Erythroblast (primary cell): Measurements from ENCODE around the gene NR1I3.

Experiments used
- DNase-seq, 2 experiments: peaks; one replicate each; lab custom pipeline; 2025; lab: John Stamatoyannopoulos, UW
- GATA1 ChIP-seq: IDR thresholded peaks from 2 replicates; pipeline ENCODE4 v1.6.1; 2011; ENCODE audit warnings: low read depth, mild to moderate bottlenecking, control low read depth, low read length, moderate library complexity
- POLR2A ChIP-seq: IDR thresholded peaks from 2 replicates; pipeline ENCODE4 v1.6.1; 2011; ENCODE audit warnings: mild to moderate bottlenecking, low read length

The NR1I3 gene, protein sequence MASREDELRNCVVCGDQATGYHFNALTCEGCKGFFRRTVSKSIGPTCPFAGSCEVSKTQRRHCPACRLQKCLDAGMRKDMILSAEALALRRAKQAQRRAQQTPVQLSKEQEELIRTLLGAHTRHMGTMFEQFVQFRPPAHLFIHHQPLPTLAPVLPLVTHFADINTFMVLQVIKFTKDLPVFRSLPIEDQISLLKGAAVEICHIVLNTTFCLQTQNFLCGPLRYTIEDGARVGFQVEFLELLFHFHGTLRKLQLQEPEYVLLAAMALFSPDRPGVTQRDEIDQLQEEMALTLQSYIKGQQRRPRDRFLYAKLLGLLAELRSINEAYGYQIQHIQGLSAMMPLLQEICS

DNA sequence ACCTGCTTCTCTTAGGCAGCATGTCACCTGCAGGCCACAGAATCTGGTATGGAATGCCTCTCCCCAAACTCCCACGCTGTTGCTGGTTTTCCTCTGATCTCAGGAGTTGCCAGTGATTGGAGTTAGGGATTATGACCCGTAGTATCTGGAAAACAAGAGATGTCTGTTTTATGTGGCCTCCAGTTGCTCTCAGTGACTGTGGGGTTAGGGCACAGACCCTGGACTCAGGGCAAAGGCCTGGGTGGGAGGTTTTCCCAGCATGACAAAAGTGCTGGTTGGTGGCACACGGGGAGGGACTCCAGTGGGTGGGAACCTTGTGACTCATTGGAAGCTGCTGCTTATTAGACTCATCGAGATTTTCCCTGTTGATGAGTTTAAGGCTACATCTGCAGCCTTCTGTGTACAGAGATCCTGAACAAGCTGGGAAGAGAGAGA is at the start of gene NR1I3:
Gene NR1I3 (minus strand): TSS at position 165 of the 435 bp plus-strand sequence. CDS start 1,638 bp downstream, outside the sequence.
- DNase-seq = no peak

DNA sequence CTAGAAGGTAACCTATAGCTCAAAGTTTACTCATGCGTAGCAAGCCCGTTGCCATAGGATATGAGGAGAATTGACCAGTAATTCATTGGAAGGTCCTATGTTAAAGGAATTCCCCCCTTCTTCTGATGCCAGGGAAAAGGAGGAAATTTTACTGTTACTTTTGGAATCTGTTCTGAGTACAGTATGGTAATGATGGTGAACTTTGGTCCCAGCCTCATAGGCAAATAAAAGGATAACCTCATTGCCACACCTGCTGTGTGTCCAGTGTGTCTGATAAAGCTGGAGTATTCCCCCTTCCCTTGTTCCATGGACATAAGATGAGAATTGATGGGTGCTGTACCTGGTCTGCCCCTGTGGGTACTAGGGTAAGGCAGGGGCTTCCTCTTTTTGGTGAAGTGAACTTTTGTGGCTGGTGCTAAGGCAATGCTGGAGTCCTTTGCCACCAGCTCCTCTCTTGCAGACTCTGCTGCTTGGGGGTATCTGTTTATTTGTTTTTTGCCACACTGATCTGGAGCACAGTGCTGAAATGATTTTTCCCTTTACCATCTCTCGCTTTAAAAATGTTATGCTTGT is 49.6 kb upstream of the NR1I3 start:
- TF ChIP-seq POLR2A (no peak), GATA1 (no peak)
- DNase-seq = no peak

More for the DNA sequence above, at the start of gene NR1I3:
- no peak for TF ChIP-seq POLR2A
- TF ChIP-seq GATA1 = no peak

DNA sequence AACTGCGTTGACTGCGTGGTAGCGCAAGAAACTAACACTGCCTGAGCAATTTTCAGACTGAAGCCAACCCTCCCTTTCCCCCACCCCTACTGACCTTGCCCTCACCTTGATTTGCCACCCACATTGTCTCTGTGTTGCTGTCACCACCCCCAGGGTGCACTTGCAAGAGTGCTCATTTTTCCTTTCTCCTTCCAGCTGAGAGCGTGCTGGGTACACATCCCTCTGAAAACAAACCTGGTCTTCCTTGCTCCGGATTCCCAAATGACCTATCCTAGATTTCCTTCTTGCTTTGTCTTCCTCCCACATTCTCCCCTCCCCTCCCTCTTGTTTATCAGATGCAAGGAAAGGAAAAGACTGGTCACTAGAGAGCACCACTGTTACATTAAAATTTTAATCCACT is 47.5 kb upstream of the NR1I3 start:
- TF ChIP-seq POLR2A = no peak
- no peak for TF ChIP-seq GATA1
- DNase-seq = no peak

DNA sequence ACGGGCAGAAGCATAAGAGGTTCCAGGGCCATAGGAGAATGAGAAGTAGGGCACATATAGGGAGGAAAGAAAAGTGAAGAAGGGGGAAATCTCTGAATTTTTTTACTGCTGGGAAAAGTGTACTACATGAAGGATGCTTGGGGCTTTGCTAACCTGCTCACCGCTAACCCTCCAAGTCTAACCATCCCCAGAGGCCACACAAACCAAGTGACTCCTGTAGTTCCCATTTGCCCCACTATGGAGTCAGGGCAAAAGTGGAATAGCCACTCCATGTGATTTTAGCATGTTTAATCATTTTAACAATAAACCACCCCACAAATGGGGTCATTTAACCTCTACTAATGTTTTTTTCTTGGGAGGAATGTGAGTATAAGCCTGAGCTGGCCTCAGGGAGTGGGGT is 47.1 kb upstream of the NR1I3 start:
- no peak for DNase-seq
- TF ChIP-seq GATA1 (no peak), POLR2A (no peak)

DNA sequence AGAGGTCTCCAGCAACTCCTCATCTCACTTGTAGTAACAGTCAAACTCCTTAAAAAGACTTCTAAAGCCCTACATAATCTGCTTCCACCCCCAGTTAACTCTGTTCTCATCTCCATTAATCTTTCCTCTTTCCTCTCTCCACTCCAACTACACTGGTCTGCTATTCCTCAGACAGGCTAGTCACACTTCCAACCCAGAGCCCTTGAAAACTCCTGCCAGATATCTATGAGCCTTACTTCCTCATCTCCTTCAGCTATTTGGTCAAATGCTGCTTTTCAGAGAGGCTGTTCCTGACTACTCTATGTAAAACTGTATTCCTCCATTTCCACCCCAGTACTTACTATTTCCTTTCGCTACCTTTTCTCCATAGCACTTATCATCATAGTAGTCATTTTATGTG is 45.0 kb upstream of the NR1I3 start:
- TF ChIP-seq POLR2A (no peak), GATA1 (no peak)
- no peak for DNase-seq

GRCh38 chr1:161274874-161275273 is 36.9 kb upstream of the NR1I3 start:
- TF ChIP-seq POLR2A (no peak), GATA1 (no peak)
- DNase-seq = no peak

- DNase-seq = no peak
- TF ChIP-seq GATA1 (no peak), POLR2A (no peak)
Measured at GRCh38 chr1:161273402-161273801, 35.4 kb upstream of the NR1I3 start.

DNA sequence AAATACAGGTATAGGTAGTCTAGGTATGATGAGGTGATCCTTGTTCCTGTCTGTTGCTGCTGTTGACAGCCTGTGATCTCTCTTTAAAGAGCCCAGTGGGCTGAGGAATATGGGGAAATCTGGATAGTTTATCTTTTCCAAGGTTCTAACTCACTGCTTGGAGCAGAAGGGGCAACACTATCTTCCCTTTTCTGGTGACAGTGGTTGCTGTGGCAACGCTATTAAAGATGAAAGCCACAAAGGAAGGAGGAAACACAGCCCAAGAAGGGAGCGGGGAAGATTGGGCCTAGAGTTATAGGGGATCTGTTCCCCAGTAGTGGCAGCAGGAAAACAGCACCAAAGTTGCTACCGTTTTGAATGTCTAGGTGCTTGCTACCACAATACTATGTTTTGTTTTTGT is 29.3 kb upstream of the NR1I3 start:
- no peak for TF ChIP-seq POLR2A

GRCh38 chr1:161266836-161267235 is 28.8 kb upstream of the NR1I3 start:
- no peak for DNase-seq
- TF ChIP-seq POLR2A = no peak
- no peak for TF ChIP-seq GATA1

More for the DNA sequence above, 29.3 kb upstream of the NR1I3 start:
- no peak for DNase-seq

GRCh38 chr1:161266202-161266601 is 28.2 kb upstream of the NR1I3 start:
- DNase-seq = no peak
- no peak for TF ChIP-seq GATA1

GRCh38 chr1:161265305-161265704 is 27.3 kb upstream of the NR1I3 start:
- no peak for DNase-seq
- no peak for TF ChIP-seq GATA1
- no peak for TF ChIP-seq POLR2A

DNA sequence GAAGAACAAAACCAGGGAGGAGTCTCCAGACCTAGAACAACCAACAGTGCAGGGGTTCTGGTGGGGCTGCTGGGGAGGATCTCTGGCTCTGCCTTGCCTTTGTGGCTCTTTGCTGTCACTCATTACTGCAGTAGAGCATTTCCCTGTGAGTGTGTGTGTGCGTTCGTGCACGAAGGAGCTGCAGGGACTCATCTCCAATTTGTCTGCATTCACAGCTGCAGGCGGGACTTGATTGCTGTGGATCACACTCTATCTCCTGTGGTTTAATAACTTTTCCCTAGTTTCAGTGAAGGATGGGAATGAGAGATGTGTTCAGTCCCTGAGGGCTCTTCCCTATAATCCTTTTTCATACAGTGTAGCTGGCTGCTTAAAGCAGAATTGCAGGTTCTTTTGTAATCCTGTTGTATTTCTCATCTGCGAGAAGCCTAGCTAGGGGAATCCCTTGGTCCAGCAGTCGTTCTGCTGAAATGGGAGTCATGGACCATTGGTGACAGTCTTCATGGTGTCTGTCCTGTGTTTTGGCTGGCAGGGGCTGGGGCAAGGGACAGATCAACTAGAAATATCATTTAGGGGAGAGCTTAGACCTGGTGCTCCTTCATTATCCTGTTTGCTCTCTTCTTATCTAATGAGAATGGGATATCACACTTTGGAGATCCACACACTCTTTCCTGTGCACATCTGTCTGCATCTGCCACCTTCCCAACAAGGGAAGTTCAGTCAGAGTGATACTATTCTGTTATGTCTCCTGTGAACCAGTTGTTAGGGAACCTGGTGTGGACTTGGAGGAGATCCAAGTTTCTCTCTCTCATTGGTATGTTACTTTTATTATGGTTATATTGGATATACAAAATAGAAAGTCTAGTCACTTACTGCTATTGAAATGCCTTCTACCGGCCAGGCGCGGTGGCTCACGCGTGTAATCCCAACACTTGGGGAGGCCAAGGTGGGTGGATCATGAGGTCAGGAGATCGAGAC is 23.5 kb upstream of the NR1I3 start:
- TF ChIP-seq POLR2A = no peak

GRCh38 chr1:161260376-161261260 is 22.6 kb upstream of the NR1I3 start:
- TF ChIP-seq GATA1 (no peak), POLR2A (no peak)
- no peak for DNase-seq

More for the DNA sequence above, 23.5 kb upstream of the NR1I3 start:
- DNase-seq = no peak
